HG02973 (cell line): Measurements from ENCODE around the gene RALGAPA2.

Experiments
- ATAC-seq: cut with Tn5 transposase; IDR thresholded peaks from one replicate; pipeline ENCODE4 v1.9.1; 2021; ENCODE audit warnings: moderate library complexity; ENCODE audit not compliant: unreplicated experiment

Gene RALGAPA2

GRCh38 chr20:20635006-20635405, 77.4 kb downstream of the RALGAPA2 start:
- no peak for ATAC-seq

GRCh38 chr20:20632644-20633043, 79.8 kb downstream of the RALGAPA2 start:
- no peak for ATAC-seq

- no peak for ATAC-seq
Observed at GRCh38 chr20:20630551-20630950, 81.9 kb downstream of the RALGAPA2 start.

- ATAC-seq = no peak
Observed at GRCh38 chr20:20629556-20630188, 82.8 kb downstream of the RALGAPA2 start.

- ATAC-seq = no peak
Observed at GRCh38 chr20:20628314-20628713, 84.1 kb downstream of the RALGAPA2 start.

GRCh38 chr20:20627471-20627870, 85.0 kb downstream of the RALGAPA2 start:
- no peak for ATAC-seq

- ATAC-seq = no peak
Observed at GRCh38 chr20:20624914-20625313, 87.5 kb downstream of the RALGAPA2 start.

GRCh38 chr20:20621195-20621594, 91.2 kb downstream of the RALGAPA2 start:
- ATAC-seq = no peak

GRCh38 chr20:20614391-20614790, 98.1 kb downstream of the RALGAPA2 start:
- ATAC-seq = no peak

- ATAC-seq = no peak
Observed at GRCh38 chr20:20612251-20612650, 100.2 kb downstream of the RALGAPA2 start.

- no peak for ATAC-seq
Observed at GRCh38 chr20:20611167-20611566, 101.3 kb downstream of the RALGAPA2 start.

- ATAC-seq = no peak
Observed at GRCh38 chr20:20609522-20609921, 102.9 kb downstream of the RALGAPA2 start.

- no peak for ATAC-seq
Observed at GRCh38 chr20:20608641-20609040, 103.8 kb downstream of the RALGAPA2 start.

GRCh38 chr20:20608041-20608440, 104.4 kb downstream of the RALGAPA2 start:
- no peak for ATAC-seq

GRCh38 chr20:20606881-20607280, 105.6 kb downstream of the RALGAPA2 start:
- no peak for ATAC-seq

GRCh38 chr20:20606050-20606449, 106.4 kb downstream of the RALGAPA2 start:
- ATAC-seq = no peak

- no peak for ATAC-seq
Observed at GRCh38 chr20:20604907-20605306, 107.5 kb downstream of the RALGAPA2 start.

- no peak for ATAC-seq
Observed at GRCh38 chr20:20604357-20604756, 108.1 kb downstream of the RALGAPA2 start.

- ATAC-seq = peak; percentile 95
Observed at GRCh38 chr20:20603339-20603990, 109.0 kb downstream of the RALGAPA2 start.

GRCh38 chr20:20597966-20598365, 114.5 kb downstream of the RALGAPA2 start:
- no peak for ATAC-seq

GRCh38 chr20:20594171-20594530, 118.3 kb downstream of the RALGAPA2 start:
- ATAC-seq = no peak

GRCh38 chr20:20593447-20594170, 118.8 kb downstream of the RALGAPA2 start:
- peak; percentile 59 for ATAC-seq
